Endothelial cell (in vitro differentiated cells): ENCODE results near the gene C12orf75. TPM values are rescaled to one million over a fixed set of nuclear protein-coding genes. Genes with fewer than 3 reads are reported as not detected.

Experiments used
- DNase-seq: peaks from one replicate; pipeline ENCODE4 v3.0.0; 2021; ENCODE audit warnings: low spot score
- H3K27ac Mint-ChIP-seq: one replicate; pipeline ENCODE4 v1.8.0; 2021; ENCODE audit warnings: mixed read lengths, inconsistent platforms; ENCODE audit not compliant: unreplicated experiment
- H3K27me3 Mint-ChIP-seq: one replicate; pipeline ENCODE4 v1.8.0; 2021; ENCODE audit warnings: mild to moderate bottlenecking, moderate library complexity, mixed read lengths, inconsistent platforms; ENCODE audit not compliant: unreplicated experiment
- H3K36me3 Mint-ChIP-seq: one replicate; pipeline ENCODE4 v1.8.0; 2021; ENCODE audit warnings: mild to moderate bottlenecking, low read depth, mixed read lengths, inconsistent platforms; ENCODE audit not compliant: unreplicated experiment
- H3K4me1 Mint-ChIP-seq: one replicate; pipeline ENCODE4 v1.8.0; 2021; ENCODE audit warnings: mild to moderate bottlenecking, mixed read lengths, inconsistent platforms; ENCODE audit not compliant: unreplicated experiment
- H3K4me3 Mint-ChIP-seq: one replicate; pipeline ENCODE4 v1.8.0; 2021; ENCODE audit warnings: mild to moderate bottlenecking, mixed read lengths, inconsistent platforms; ENCODE audit not compliant: unreplicated experiment
- H3K9me3 Mint-ChIP-seq: one replicate; pipeline ENCODE4 v1.8.0; 2021; ENCODE audit warnings: mixed read lengths, inconsistent platforms; ENCODE audit not compliant: unreplicated experiment
- CTCF ChIP-seq: fragments of 200-600 bp; sonication (generic); IDR thresholded peaks from one replicate; pipeline ENCODE4 v1.5.0; 2021; ENCODE audit warnings: antibody characterized with exemption; ENCODE audit not compliant: unreplicated experiment
- total RNA-seq: library from RNA; stranded (reverse); fragmentation: NEBNext Ultra II Directional; extraction: Animal tissue kit (Norgen Biotek cat#: 25700); gene quantifications from one replicate; pipeline ENCODE4 v1.2.1, GENCODE V29; 2021; ENCODE audit not compliant: unreplicated experiment

The C12orf75 gene
- total RNA-seq, 1 donor from 2014 or later: 24.0 TPM

GRCh38 chr12:105334582-105334981 is 4.1 kb downstream of the C12orf75 start:
- no peak for DNase-seq
- Mint-ChIP-seq H3K27ac (no peak overlapping the region), H3K27me3 (peaks cover 4% of the 10 kb centered on the region), H3K36me3 (peaks cover 4% of the 10 kb centered on the region), H3K9me3 (no peaks in the 10 kb centered on the region), H3K4me3 (no peak overlapping the region), H3K4me1 (peaks cover 43% of the 10 kb centered on the region)
- TF ChIP-seq CTCF: no peak

- H3K36me3 Mint-ChIP-seq: peaks cover 7% of the 10 kb centered on the region
- peaks cover 4% of the 10 kb centered on the region for H3K27me3 Mint-ChIP-seq
- H3K27ac Mint-ChIP-seq: peak overlapping the region; percentile 7
- no peak for DNase-seq
- no peaks in the 10 kb centered on the region for H3K9me3 Mint-ChIP-seq
- no peak for TF ChIP-seq CTCF
- peaks cover 38% of the 10 kb centered on the region for H3K4me1 Mint-ChIP-seq
- H3K4me3 Mint-ChIP-seq: no peak overlapping the region
These were observed 5.4 kb downstream of the C12orf75 start for GRCh38 chr12:105335856-105336255.

- H3K9me3 Mint-ChIP-seq: no peaks in the 10 kb centered on the region
- TF ChIP-seq CTCF: no peak
- peak overlapping the region; percentile 7 for H3K27ac Mint-ChIP-seq
- H3K4me3 Mint-ChIP-seq: no peak overlapping the region
- no peak for DNase-seq
- H3K27me3 Mint-ChIP-seq: peaks cover 4% of the 10 kb centered on the region
- H3K36me3 Mint-ChIP-seq: peaks cover 11% of the 10 kb centered on the region
- H3K4me1 Mint-ChIP-seq: peaks cover 37% of the 10 kb centered on the region
These were observed 5.9 kb downstream of the C12orf75 start for GRCh38 chr12:105336411-105336810.

- no peak for TF ChIP-seq CTCF
- H3K4me3 Mint-ChIP-seq: no peak overlapping the region
- peaks cover 16% of the 10 kb centered on the region for H3K36me3 Mint-ChIP-seq
- peaks cover 30% of the 10 kb centered on the region for H3K4me1 Mint-ChIP-seq
- no peaks in the 10 kb centered on the region for H3K9me3 Mint-ChIP-seq
- DNase-seq: no peak
- peak overlapping the region; percentile 77 for H3K27ac Mint-ChIP-seq
- peaks cover 4% of the 10 kb centered on the region for H3K27me3 Mint-ChIP-seq
These were observed 6.9 kb downstream of the C12orf75 start for GRCh38 chr12:105337391-105337790.

- H3K27ac Mint-ChIP-seq: no peak overlapping the region
- no peak for DNase-seq
- H3K27me3 Mint-ChIP-seq: peaks cover 4% of the 10 kb centered on the region
- no peak overlapping the region for H3K4me3 Mint-ChIP-seq
- H3K36me3 Mint-ChIP-seq: peaks cover 16% of the 10 kb centered on the region
- H3K9me3 Mint-ChIP-seq: no peaks in the 10 kb centered on the region
- H3K4me1 Mint-ChIP-seq: peaks cover 24% of the 10 kb centered on the region
- TF ChIP-seq CTCF: no peak
These were observed 8.5 kb downstream of the C12orf75 start for GRCh38 chr12:105338966-105339365.
